ENCODE results near the gene AASS.

GRCh38 chr7:122166275-122166674, 22.2 kb upstream of the AASS start:
- TF ChIP-seq EP300 (IDR thresholded peaks at IDR 0.05) = no peak
- no peak for TF ChIP-seq REST (IDR thresholded peaks at IDR 0.05)
- no peak for TF ChIP-seq CTCF (IDR thresholded peaks at IDR 0.05)
- TF ChIP-seq PBX3 (IDR thresholded peaks at IDR 0.05) = no peak
- no peak for TF ChIP-seq MAX (IDR thresholded peaks at IDR 0.05)
- TF ChIP-seq RCOR1 (IDR thresholded peaks at IDR 0.05; ENCODE audit: low read depth, low read length) = no peak
- TF ChIP-seq POLR2A (IDR thresholded peaks at IDR 0.05; ENCODE audit: low read length) = no peak
- no peak for TF ChIP-seq POLR2AphosphoS2 (conservative IDR thresholded peaks at IDR 0.05; ENCODE audit: low read length)
- TF ChIP-seq ZC3H11A (IDR thresholded peaks at IDR 0.05) = no peak
- no peak for TF ChIP-seq KDM5A (IDR thresholded peaks at IDR 0.05)
- TF ChIP-seq FOSL2 (IDR thresholded peaks at IDR 0.05) = no peak
- no peak for TF ChIP-seq FOSL2 (CRISPR knock-in tag; IDR thresholded peaks at IDR 0.05)
- TF ChIP-seq PHF8 (IDR thresholded peaks at IDR 0.05; ENCODE audit: borderline replicate concordance, low read depth) = no peak
- no peak for TF ChIP-seq CEBPB (IDR thresholded peaks at IDR 0.05)
- TF ChIP-seq HEYL (CRISPR knock-in tag; IDR thresholded peaks at IDR 0.05) = no peak

All from A549 (cell line).